SK-N-SH (cell line): Measurements from ENCODE around the gene C1QTNF3. TPM values are rescaled to one million over a fixed set of nuclear protein-coding genes. Genes with fewer than 3 reads are reported as not detected.

Experiments used
- CTCF ChIA-PET: fragments of 300-600, 350-600 bp; formaldehyde crosslinking; extraction: SDS; loops from one replicate; lab custom pipeline; 2021; lab: Yijun Ruan, JAX
- POLR2A ChIA-PET: fragments of 350-600 bp; sonication (Branson Sonifier 250); formaldehyde crosslinking; extraction: SDS; loops from one replicate; lab custom pipeline; 2020; ENCODE audit warnings: antibody characterized with exemption, inconsistent platforms; lab: Yijun Ruan, JAX
- DNase-seq: peaks from one replicate; pipeline ENCODE4 v3.0.0; 2012
- H2AFZ ChIP-seq: fragments of 200-600 bp; sonication (generic); 2 replicates; pipeline ENCODE4 v1.8.1; 2016; ENCODE audit warnings: antibody characterized with exemption, mild to moderate bottlenecking, low read depth
- H3F3A ChIP-seq: fragments of 200-600 bp; sonication (generic); replicated peaks from 2 replicates; pipeline ENCODE3; 2016; ENCODE audit warnings: antibody characterized with exemption, mild to moderate bottlenecking; ENCODE audit not compliant: insufficient read depth
- H3K27ac ChIP-seq, 2 experiments: fragments of 200-500 bp in 1 of 2; fragments of 200-600 bp in 1 of 2; sonication (Bioruptor generic) in 1 of 2; sonication (generic), shearing (Covaris generic) in 1 of 2; 2 replicates each; pipeline versions ENCODE4 v1.5.1 to v1.6.1; 2014 to 2016; ENCODE audit warnings: low read depth in 2 of 2, inconsistent platforms in 1 of 2, low read length in 1 of 2, mild to moderate bottlenecking in 1 of 2, mixed read lengths in 1 of 2
- H3K27me3 ChIP-seq: fragments of 200-600 bp; sonication (generic), shearing (Covaris generic); 2 replicates; pipeline ENCODE4 v1.6.1; 2016; ENCODE audit warnings: mixed run types; ENCODE audit not compliant: insufficient read depth
- H3K36me3 ChIP-seq, 2 experiments: fragments of 200-500 bp in 1 of 2; fragments of 200-600 bp in 1 of 2; sonication (Bioruptor generic) in 1 of 2; sonication (generic) in 1 of 2; replicated peaks in 1 of 2; 2 replicates each; pipeline versions ENCODE3 to v1.5.1; 2014 to 2016; ENCODE audit warnings: low read length in 1 of 2, mild to moderate bottlenecking in 1 of 2; ENCODE audit not compliant: insufficient read depth in 2 of 2, control insufficient read depth in 1 of 2
- H3K4me1 ChIP-seq, 2 experiments: fragments of 200-500 bp in 1 of 2; fragments of 200-600 bp in 1 of 2; sonication (Bioruptor generic) in 1 of 2; sonication (generic), shearing (Covaris generic) in 1 of 2; 2 replicates each; pipeline versions ENCODE4 v1.5.1 to v1.6.1; 2014 to 2016; ENCODE audit warnings: low read depth in 1 of 2, low read length in 1 of 2, mixed run types in 1 of 2; ENCODE audit not compliant: insufficient read depth in 2 of 2, control insufficient read depth in 1 of 2
- H3K4me2 ChIP-seq: fragments of 200-600 bp; sonication (generic), shearing (Covaris generic); 2 replicates; pipeline ENCODE4 v1.6.1; 2017; ENCODE audit warnings: mixed run types
- H3K4me3 ChIP-seq, 2 experiments: fragments of 200-500 bp in 1 of 2; fragments of 200-600 bp in 1 of 2; sonication (Bioruptor generic) in 1 of 2; sonication (generic), shearing (Covaris generic) in 1 of 2; 2 replicates each; pipeline versions ENCODE4 v1.5.1 to v1.8.1; 2014 to 2016; ENCODE audit warnings: low read depth in 2 of 2, inconsistent platforms in 1 of 2, low read length in 1 of 2, mild to moderate bottlenecking in 1 of 2, mixed read lengths in 1 of 2, moderate library complexity in 1 of 2
- H3K79me2 ChIP-seq: fragments of 200-600 bp; sonication (generic); 2 replicates; pipeline ENCODE4 v1.8.1; 2017; ENCODE audit warnings: mild to moderate bottlenecking; ENCODE audit not compliant: insufficient read depth
- H3K9ac ChIP-seq: fragments of 200-600 bp; sonication (generic); 2 replicates; pipeline ENCODE4 v1.6.1; 2017; ENCODE audit warnings: mixed run types
- H3K9me2 ChIP-seq: fragments of 200-600 bp; sonication (generic); 2 replicates; pipeline ENCODE4 v1.6.1; 2017; ENCODE audit warnings: mixed run types
- H3K9me3 ChIP-seq: fragments of 200-600 bp; sonication (generic); 2 replicates; pipeline ENCODE4 v1.6.1; 2017; ENCODE audit warnings: mixed run types, mild to moderate bottlenecking, moderate library complexity
- H4K20me1 ChIP-seq: fragments of 200-600 bp; sonication (generic); 2 replicates; pipeline ENCODE4 v1.6.1; 2017; ENCODE audit warnings: mild to moderate bottlenecking, mixed run types; ENCODE audit not compliant: insufficient read depth
- CHD2 ChIP-seq: fragments of 150-350 bp; IDR thresholded peaks from 2 replicates; pipeline ENCODE4 v1.6.1; 2018; ENCODE audit warnings: low read length; ENCODE audit not compliant: partially characterized antibody
- ELF1 ChIP-seq: IDR thresholded peaks from 2 replicates; pipeline ENCODE4 v1.4.0; 2012
- EP300 ChIP-seq, 2 experiments: IDR thresholded peaks; 2 replicates each; pipeline versions ENCODE4 v1.4.0 to v1.6.1; 2012; ENCODE audit warnings: borderline replicate concordance in 1 of 2, low read depth in 1 of 2, low read length in 1 of 2
- EZH2phosphoT487 ChIP-seq: fragments of 200-600 bp; sonication (generic); IDR thresholded peaks from 2 replicates; pipeline ENCODE4 v1.6.1; 2017; ENCODE audit warnings: low read depth, mixed run types, mild to moderate bottlenecking, antibody characterized with exemption, moderate library complexity, borderline replicate concordance
- FOXJ3 ChIP-seq: sonication (generic); formaldehyde crosslinking; IDR thresholded peaks from 2 replicates; pipeline ENCODE4 v1.5.1; 2020; ENCODE audit warnings: mild to moderate bottlenecking, missing genetic modification reagents
- FOXM1 ChIP-seq: IDR thresholded peaks from 2 replicates; pipeline ENCODE4 v1.4.0; 2012; ENCODE audit warnings: low read depth, mild to moderate bottlenecking
- GABPA ChIP-seq: IDR thresholded peaks from 2 replicates; pipeline ENCODE4 v1.4.0; 2012; ENCODE audit warnings: low read depth, mild to moderate bottlenecking
- IRF3 ChIP-seq: fragments of 150-350 bp; IDR thresholded peaks from 2 replicates; pipeline ENCODE4 v1.6.1; 2016; ENCODE audit warnings: mild to moderate bottlenecking, low read depth, low read length
- MAX ChIP-seq: IDR thresholded peaks from 2 replicates; pipeline ENCODE4 v1.4.0; 2012; ENCODE audit warnings: low read depth
- MEF2A ChIP-seq: IDR thresholded peaks from 2 replicates; pipeline ENCODE4 v1.4.0; 2012; ENCODE audit warnings: low read depth, borderline replicate concordance
- NFIC ChIP-seq: IDR thresholded peaks from 2 replicates; pipeline ENCODE4 v1.4.0; 2012; ENCODE audit warnings: borderline replicate concordance
- NRF1 ChIP-seq: IDR thresholded peaks from 2 replicates; pipeline ENCODE4 v1.6.1; 2012; ENCODE audit warnings: low read depth, mild to moderate bottlenecking, low read length
- RAD21 ChIP-seq: IDR thresholded peaks from 2 replicates; pipeline ENCODE4 v1.6.1; 2012; ENCODE audit warnings: mild to moderate bottlenecking, low read length
- RCOR1 ChIP-seq: fragments of 150-350 bp; IDR thresholded peaks from 2 replicates; pipeline ENCODE4 v1.6.1; 2017; ENCODE audit warnings: antibody characterized with exemption, low read length
- SIN3A ChIP-seq: IDR thresholded peaks from 2 replicates; pipeline ENCODE4 v1.6.1; 2012; ENCODE audit warnings: low read depth, mild to moderate bottlenecking, low read length, moderate library complexity, borderline replicate concordance
- TEAD4 ChIP-seq: IDR thresholded peaks from 2 replicates; pipeline ENCODE4 v1.4.0; 2012; ENCODE audit warnings: mild to moderate bottlenecking, borderline replicate concordance; ENCODE audit not compliant: insufficient read depth
- USF1 ChIP-seq: IDR thresholded peaks from 2 replicates; pipeline ENCODE4 v1.4.0; 2012; ENCODE audit warnings: low read depth, borderline replicate concordance
- WGBS: methylation state at CpG from one replicate; pipeline ENCODE4 v1.1.6; 2017; ENCODE audit warnings: low lambda C conversion rate; 5-methylcytosine and 5-hydroxymethylcytosine counted together
- polyA plus RNA-seq, 3 experiments: library from polyadenylated mRNA; depleted of rRNA; stranded (reverse); fragments of >200 nt; gene quantifications; 2 replicates each; pipeline ENCODE4 v1.2.3, GENCODE V29; 2012
- TF ChIP-seq, protein P1 (sequence below): IDR thresholded peaks from 2 replicates; pipeline ENCODE4 v1.4.0; 2012; ENCODE audit warnings: low read depth, borderline replicate concordance

The C1QTNF3 gene
- polyA plus RNA-seq, 1 of the 3 experiments (the other 2 are of a cell fraction): 1.5 TPM

DNA sequence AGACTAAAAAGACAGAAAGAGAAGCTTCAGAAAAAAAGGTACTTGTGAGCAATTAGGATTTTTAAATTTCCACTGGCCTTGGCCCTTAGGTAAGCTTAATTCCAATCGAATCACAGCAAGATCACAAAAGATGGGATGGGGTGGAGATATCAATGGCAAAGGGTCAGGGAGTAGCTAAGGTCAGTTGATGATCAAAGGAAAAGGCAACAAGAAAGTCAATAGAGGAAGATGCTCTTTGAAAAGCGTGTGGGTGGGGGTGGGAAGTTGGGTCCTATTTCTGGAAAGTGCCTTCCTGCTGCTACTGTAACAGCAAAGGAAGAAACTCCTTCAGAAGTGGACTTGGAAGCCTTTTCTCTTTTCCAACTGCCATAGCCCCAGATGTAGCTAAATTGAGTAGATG lies 7.3 kb downstream of the C1QTNF3 start:
- no peak overlapping the region for H3K4me3 ChIP-seq

DNA sequence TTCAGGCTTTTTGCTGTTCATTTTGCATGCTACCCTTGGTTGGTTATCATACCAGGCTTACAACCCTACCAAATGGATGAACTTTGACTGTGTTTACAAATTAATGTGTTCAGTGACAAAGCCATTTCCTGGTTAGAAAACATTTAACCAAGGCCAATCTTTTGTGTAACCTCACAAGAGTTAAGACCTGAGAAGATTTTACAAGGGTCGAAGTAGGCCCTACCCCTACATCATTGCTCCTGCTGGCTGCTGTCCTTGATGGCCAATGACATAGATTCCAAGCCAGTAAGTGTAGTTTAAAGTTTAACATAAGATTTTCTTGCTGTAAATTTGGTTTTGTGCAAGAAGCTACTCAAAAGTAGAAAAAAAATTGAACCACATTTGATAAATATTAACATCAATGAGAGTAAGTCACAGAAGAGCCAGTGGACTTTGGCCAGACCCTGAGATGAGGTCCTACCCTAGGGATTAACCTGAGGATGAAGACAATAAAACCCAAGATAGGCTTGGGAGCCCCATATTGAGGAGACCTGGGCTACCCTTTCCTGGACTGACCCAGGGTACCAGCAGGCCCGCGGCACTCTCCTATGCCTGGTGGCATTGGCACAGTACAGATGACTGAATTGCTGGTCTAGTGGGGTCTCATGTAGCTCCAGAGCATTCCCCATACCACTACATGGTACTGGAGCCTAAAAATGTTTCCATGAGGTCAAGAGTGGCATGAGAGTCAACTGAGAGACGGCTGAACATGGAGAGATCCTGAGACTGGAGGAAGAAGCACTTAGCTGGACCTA lies 8.3 kb downstream of the C1QTNF3 start:
- Histone ChIP-seq H3K9ac (no peak overlapping the region), H3K9me3 (no peaks in the 10 kb centered on the region), H3F3A (peaks cover 4% of the 10 kb centered on the region), H3K4me2 (no peak overlapping the region), H3K9me2 (no peaks in the 10 kb centered on the region), H2AFZ (no peak overlapping the region), H4K20me1 (no peaks in the 10 kb centered on the region), H3K36me3 (peaks cover 0 to 3% of the 10 kb centered on the region in 2 experiments), H3K27me3 (no peaks in the 10 kb centered on the region), H3K4me3 (no peak overlapping the region), H3K79me2 (no peaks in the 10 kb centered on the region), H3K27ac (no peak overlapping the region), H3K4me1 (no peaks in the 10 kb centered on the region)
- ChIA-PET CTCF (no interaction called here), POLR2A (no interaction called here)
- 90% methylated on average over 4 of the region's 4 CpGs for WGBS
- no peak for DNase-seq
- TF ChIP-seq FOXJ3 (CRISPR knock-in tag) (no peak), MEF2A (no peak), MAX (no peak), GABPA (no peak), RCOR1 (no peak), FOXM1 (no peak), RAD21 (no peak), ELF1 (no peak), IRF3 (no peak), TEAD4 (no peak), SIN3A (no peak)

More for the DNA sequence above, 7.3 kb downstream of the C1QTNF3 start:
- 79% methylated on average over 2 of the region's 2 CpGs for WGBS
- H3F3A ChIP-seq: no peaks in the 10 kb centered on the region
- POLR2A ChIA-PET: no interaction called here
- H3K79me2 ChIP-seq: no peaks in the 10 kb centered on the region
- no peaks in the 10 kb centered on the region for H3K27me3 ChIP-seq
- no peaks in the 10 kb centered on the region for H4K20me1 ChIP-seq
- no peak overlapping the region for H3K9ac ChIP-seq
- no peak overlapping the region for H2AFZ ChIP-seq
- no peak overlapping the region for H3K27ac ChIP-seq
- H3K9me2 ChIP-seq: no peaks in the 10 kb centered on the region
- peaks cover 0 to 3% of the 10 kb centered on the region in 2 experiments for H3K36me3 ChIP-seq
- H3K9me3 ChIP-seq: no peaks in the 10 kb centered on the region
- H3K4me1 ChIP-seq: no peaks in the 10 kb centered on the region
- no peak for TF ChIP-seq USF1
- TF ChIP-seq EP300 (IDR thresholded peaks at IDR 0.05; ENCODE audit: borderline replicate concordance in 1 of 2, low read depth in 1 of 2, low read length in 1 of 2): no peak
- TF ChIP-seq IRF3: no peak
- no peak for TF ChIP-seq TEAD4
- no peak for TF ChIP-seq EZH2phosphoT487
- TF ChIP-seq CHD2: no peak
- TF ChIP-seq, protein P1, sequence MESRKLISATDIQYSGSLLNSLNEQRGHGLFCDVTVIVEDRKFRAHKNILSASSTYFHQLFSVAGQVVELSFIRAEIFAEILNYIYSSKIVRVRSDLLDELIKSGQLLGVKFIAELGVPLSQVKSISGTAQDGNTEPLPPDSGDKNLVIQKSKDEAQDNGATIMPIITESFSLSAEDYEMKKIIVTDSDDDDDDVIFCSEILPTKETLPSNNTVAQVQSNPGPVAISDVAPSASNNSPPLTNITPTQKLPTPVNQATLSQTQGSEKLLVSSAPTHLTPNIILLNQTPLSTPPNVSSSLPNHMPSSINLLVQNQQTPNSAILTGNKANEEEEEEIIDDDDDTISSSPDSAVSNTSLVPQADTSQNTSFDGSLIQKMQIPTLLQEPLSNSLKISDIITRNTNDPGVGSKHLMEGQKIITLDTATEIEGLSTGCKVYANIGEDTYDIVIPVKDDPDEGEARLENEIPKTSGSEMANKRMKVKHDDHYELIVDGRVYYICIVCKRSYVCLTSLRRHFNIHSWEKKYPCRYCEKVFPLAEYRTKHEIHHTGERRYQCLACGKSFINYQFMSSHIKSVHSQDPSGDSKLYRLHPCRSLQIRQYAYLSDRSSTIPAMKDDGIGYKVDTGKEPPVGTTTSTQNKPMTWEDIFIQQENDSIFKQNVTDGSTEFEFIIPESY: no peak
- TF ChIP-seq NFIC: no peak
- no peak for TF ChIP-seq MEF2A
- no peak for TF ChIP-seq NRF1
- TF ChIP-seq RCOR1: no peak
- CTCF ChIA-PET: no interaction called here
- no peak overlapping the region for H3K4me2 ChIP-seq
- DNase-seq: no peak
